GM19463 (cell line): Measurements from ENCODE around the gene AIG1.
"Not testable (repeated sequence)": the region's sequence is repeated elsewhere in the genome, so short reads cannot be mapped to it uniquely, and the experiment has no call there.

Source experiments
- ATAC-seq: cut with Tn5 transposase; IDR thresholded peaks from one replicate; pipeline ENCODE4 v1.9.1; 2021; ENCODE audit warnings: mild to moderate bottlenecking, moderate library complexity; ENCODE audit not compliant: unreplicated experiment

The AIG1 gene

GRCh38 chr6:143060806-143061596, at the start of gene AIG1:
TSS of gene AIG1 (plus strand) at chr6:143060889. CDS start at chr6:143060926, 37 bp downstream.
- ATAC-seq = peak; percentile 59

DNA sequence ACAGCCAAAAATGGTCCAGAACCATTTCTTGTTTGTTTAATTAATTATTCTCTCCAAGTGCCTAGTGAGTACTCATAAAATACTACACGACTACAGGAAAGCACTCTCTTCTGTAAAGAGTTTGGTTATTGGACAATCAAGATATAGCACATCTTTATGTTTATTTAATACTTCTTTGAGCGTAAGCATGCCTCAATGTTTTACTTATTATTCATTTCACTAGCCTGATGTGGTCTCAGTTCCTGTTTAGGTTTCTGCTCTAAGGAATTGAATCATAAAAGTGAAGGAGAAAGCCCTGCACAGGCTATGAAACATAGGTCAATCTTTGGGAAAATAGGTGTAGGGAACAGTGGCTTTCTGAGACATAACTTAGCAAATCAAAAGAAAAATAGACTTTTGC, 45.9 kb upstream of the AIG1 start:
- ATAC-seq = no peak

- ATAC-seq = no peak
Observed at GRCh38 chr6:143015300-143015706, 45.4 kb upstream of the AIG1 start.

GRCh38 chr6:143018955-143019354, 41.7 kb upstream of the AIG1 start:
- ATAC-seq = no peak

DNA sequence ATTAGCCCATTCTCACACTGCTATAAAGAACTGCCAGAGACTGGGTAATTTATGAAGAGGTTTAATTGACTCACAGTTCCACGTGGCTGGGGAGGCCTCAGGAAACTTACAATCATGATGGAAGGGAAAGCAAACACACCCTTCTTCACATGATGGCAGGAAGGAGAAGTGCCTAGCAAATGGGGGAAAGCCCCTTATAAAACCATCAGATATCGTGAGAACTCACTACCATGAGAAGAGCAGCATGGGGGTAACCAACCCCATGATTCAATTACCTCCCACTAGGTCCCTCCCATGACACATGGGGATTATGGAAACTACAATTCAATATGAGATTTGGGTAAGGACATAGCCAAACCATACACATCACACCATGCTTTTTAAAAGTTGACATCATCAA, 39.8 kb upstream of the AIG1 start:
- not testable (repeated sequence) for ATAC-seq

- ATAC-seq = no peak
Observed at GRCh38 chr6:143021543-143021942, 39.1 kb upstream of the AIG1 start.

DNA sequence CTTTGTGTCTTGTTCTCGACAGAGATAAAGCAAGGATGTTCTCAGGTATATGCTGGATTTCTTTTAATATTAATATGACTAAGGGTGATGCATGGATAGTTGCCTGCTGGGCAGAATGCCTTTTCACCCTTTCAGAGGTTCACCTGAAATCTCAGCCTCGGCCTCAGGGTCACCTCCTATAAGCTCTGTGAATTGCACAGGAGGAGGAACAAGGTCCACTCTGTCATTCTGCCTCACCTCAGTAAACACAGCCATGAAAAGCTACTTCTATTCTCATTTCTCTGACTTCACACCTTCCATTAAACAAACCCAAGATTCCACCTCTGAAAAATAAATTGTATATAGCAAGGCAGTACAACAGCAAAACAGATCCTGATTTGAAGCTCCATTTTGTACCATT, 38.1 kb upstream of the AIG1 start:
- ATAC-seq = no peak

DNA sequence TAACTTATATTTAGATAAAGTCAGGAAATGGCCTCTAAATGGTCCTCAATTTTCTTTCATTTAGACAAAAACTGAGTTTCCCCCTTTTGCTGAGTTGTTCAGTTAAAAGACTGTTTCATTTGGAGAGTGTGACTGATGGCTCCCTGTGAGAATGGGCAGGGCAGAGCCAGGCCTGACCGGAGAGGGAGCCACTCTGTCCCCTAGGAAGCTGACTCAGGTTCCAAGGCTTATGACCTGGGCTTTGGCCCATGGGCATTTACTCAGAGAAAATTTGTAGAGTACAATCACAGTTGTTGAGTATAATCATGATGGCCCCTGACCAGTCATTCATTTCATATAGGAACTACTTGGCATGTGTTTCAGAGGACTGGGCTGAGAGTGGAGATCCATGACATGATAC, 37.0 kb upstream of the AIG1 start:
- no peak for ATAC-seq

DNA sequence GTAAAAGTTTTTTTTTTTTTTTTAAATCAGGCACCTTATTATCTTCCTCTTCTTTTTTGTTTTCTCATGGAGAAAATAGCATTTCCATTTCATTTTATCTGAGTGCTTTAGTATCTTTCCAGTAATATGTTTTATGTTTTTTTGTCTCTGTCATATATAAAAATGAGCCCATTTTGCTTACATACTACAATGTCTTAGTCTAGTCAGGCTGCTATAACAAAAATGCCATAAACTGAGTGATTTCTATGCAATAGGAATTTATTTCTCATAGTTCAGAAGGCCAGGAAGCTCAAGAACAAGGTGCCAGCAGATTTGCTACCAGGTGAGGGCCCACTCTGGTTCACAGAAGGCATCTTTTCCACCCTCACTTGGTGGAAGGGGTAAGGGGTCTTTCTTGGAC, 35.7 kb upstream of the AIG1 start:
- ATAC-seq = no peak

- no peak for ATAC-seq
Observed at GRCh38 chr6:143026696-143027449, 33.8 kb upstream of the AIG1 start.

- no peak for ATAC-seq
Observed at GRCh38 chr6:143034689-143035334, 25.9 kb upstream of the AIG1 start.

GRCh38 chr6:143037470-143037869, 23.2 kb upstream of the AIG1 start:
- ATAC-seq = no peak

DNA sequence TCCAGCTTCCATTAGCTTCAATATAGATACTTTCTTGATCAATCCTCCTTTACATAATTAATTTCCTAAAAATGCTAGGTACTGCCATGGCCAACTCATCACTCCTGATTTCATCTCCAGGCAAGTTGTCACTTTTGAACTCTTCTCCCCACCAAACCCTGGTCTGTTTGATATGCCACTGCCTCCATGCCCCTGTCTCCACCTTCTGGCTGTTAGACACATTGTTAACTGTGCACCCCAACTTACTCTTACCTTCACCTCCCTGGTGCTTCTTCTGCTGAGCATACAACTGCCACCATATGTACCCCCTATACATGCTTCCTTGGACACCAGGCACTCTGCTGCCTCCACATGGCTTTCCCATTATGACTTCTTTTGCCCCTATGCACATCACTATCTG, 21.9 kb upstream of the AIG1 start:
- ATAC-seq = no peak

DNA sequence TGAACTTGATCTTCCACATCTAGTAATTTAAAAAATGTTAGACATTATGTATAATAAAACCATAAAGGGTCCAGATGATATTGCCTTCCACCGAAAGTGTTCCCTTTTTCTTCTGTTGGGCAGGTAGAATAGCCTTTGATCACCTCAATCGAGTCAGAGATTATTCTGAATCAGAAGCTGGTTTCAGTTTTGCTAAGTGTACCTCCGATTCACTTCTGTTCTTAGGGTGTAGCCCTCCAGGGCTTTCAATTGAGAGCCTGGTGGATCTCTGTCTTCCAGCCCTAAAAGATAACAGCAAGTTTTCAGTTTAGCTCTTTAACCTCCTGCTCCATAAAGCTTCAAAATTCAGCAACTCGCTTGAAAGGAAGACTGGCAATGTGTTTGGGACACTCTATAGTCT, 21.1 kb upstream of the AIG1 start:
- peak; percentile 66 for ATAC-seq

GRCh38 chr6:143040018-143040417, 20.7 kb upstream of the AIG1 start:
- no peak for ATAC-seq

GRCh38 chr6:143044345-143044744, 16.3 kb upstream of the AIG1 start:
- not testable (repeated sequence) for ATAC-seq

- ATAC-seq = no peak
Observed at GRCh38 chr6:143049611-143050010, 11.1 kb upstream of the AIG1 start.

DNA sequence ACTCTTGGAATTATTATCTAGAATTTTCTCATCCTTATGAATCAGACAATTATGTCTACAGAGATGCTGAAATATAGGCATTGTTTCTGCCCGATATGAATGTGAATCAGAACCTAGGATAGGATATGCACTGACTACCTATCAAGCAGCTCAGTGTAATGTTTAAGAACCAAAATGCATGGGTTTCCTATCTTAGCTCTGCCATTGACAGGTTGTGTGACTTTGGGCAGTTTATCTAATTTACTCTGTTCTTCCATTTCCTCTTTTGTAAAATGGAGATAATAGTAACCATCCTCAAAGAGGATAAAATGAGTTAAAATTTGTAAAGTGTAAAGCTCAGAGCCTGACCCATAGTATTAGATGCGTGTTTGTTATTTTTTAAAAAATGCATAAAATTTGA, 10.2 kb upstream of the AIG1 start:
- no peak for ATAC-seq

- ATAC-seq = no peak
Observed at GRCh38 chr6:143052282-143052681, 8.4 kb upstream of the AIG1 start.

DNA sequence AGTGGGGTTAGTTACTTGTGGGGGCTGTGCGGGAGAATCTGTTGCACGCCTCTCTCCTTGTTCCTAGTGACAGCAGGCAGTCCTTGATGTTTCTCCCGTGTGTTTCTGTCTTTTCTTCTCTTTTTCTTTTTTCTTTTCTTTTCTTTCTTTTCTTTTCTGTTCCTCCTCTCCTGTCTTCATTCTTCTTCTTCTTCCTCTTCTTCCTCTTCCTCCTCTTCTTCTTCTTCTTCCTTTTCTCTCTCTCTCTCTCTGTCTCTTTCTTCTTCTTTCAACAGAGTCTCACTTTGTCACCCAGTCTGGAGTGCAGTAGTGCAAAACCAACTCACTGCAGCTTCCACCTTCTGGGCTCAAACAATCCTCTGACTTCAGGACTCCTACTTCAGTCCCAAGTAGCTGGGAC, 6.8 kb upstream of the AIG1 start:
- ATAC-seq = no peak

- ATAC-seq = no peak
Observed at GRCh38 chr6:143054329-143054728, 6.4 kb upstream of the AIG1 start.

DNA sequence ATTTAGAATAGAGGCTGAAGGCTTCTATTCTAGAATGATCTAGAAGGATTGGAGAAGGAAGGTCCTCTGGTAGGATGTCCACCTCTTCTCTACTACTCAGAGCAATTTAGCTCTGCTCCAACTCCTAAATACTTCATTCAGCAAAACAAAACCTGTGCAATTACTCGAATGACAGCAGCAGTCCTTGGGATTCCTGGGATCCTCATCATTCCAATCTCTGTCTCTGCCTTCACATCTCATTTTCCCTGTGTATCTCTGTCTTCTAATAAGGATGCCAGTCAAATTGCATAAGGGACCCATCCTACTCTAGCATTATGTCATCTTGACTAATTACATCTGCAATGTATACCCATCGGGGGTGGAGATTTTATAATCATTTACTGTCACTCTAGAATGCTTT, 5.5 kb upstream of the AIG1 start:
- ATAC-seq = no peak
